Fibroblast of the conjunctiva (primary cell): ENCODE data around the gene RGS19.
A peak's percentile ranks its signal among the peaks of the same experiment; 100 is the strongest.
"Not testable (repeated sequence)": the region's sequence is repeated elsewhere in the genome, so short reads cannot be mapped to it uniquely, and the experiment has no call there.

Experiments
- DNase-seq: peaks from one replicate; pipeline ENCODE4 v3.0.0-alpha.2; 2010; ENCODE audit warnings: low read depth

The RGS19 gene

DNA sequence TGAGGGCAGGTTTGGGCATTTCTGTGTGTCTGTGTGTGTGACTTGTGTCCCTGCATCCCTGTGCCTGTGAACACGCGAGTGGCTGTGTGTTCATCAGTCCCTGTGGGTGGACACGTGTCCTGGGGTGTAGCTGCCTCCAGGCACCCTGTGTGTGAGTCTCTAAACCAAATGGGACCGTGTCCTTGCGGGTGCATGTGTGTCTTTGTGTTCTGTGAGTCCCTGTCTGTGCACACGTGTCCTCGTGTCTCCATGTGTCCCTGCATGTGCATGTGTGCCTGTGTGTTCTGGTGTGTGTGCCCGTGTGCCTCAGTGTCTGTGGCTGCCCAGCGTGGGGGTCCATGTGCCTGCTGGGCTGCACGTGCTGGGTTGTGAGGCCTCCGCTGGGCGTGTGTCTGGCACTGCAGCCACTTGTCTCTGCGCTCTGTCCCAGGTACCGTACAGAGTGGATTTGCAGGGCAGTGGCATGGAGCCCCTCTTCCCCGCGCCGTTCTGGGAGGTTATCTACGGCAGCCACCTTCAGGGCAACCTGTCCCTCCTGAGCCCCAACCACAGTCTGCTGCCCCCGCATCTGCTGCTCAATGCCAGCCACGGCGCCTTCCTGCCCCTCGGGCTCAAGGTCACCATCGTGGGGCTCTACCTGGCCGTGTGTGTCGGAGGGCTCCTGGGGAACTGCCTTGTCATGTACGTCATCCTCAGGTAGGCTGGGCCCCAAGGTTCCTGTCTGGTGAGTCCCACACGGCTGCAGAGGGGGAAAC is 13.1 kb upstream of the RGS19 start:
- no peak for DNase-seq

DNA sequence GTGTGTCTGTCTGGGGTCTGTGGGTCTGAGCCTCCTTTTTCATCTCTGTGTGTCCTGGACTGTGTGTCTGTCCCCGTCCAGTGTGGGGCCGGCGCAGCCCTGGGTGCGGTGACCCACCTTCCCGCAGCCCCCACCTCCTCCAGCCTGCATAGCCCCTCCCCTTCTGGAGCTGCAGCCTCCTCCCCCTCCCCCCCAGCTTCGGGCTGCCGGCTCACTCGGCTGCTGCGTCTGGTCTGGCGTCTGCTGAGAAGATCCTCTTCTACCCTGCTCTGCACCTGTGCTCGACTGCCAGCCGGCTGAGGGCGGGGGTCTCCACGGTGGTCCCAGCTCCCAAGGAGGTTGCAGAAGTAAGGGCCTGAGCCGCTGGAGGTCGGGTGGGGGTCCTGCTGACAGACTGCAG is 12.5 kb upstream of the RGS19 start:
- no peak for DNase-seq

DNA sequence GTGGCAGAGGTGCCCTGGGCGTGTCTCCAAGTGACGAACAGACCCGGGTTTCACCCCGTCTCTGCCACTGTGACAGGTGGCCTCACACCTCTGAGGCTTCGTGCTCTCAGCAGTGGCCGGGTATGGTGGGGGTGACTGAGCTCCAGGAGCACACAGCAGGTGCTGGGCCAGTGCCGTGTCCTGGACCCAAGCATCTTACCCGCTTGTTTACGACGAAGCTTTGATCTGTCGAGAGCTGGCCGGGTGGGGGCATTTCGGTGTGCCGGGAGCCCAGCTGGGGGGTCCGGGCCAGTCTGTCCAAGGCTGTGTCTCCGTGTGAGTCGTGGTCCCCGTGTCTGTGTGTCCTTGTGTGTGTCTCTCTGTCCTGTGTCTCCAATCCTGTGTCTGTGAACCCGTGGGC is 12.0 kb upstream of the RGS19 start:
- no peak for DNase-seq

DNA sequence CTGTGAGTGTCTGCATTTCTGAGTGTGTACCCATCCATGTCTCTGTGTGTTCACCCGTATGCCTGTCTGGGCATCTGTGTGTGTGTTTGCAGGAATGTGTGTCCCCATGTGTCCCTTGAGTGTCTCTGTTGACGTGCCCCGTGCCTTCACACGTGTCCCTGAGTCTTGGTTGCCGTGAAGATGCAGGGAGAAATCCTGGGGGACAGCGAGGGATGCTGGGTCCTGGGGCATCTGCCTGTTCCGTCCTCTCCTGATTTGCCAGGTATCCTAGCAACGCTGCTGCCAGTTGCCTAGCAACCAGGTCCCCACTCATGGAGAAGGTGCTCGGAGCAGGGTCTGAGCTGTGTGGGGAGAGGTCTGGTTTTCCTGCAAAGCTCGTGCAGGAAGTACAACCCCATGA is 10.8 kb upstream of the RGS19 start:
- DNase-seq: no peak

DNA sequence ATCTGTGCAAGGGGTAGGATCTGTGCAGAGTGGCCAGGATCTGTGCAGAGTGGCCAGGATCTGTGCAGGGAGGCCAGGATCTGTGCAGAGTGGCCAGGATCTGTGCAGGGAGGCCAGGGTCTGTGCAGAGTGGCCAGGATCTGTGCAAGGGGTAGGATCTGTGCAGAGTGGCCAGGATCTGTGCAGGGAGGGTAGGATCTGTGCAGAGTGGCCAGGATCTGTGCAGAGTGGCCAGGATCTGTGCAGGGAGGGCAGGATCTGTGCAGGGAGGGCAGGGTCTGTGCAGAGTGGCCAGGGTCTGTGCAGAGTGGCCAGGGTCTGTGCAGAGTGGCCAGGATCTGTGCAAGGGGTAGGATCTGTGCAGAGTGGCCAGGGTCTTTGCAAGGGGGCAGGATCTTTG is 9.3 kb upstream of the RGS19 start:
- not testable (repeated sequence) for DNase-seq

DNA sequence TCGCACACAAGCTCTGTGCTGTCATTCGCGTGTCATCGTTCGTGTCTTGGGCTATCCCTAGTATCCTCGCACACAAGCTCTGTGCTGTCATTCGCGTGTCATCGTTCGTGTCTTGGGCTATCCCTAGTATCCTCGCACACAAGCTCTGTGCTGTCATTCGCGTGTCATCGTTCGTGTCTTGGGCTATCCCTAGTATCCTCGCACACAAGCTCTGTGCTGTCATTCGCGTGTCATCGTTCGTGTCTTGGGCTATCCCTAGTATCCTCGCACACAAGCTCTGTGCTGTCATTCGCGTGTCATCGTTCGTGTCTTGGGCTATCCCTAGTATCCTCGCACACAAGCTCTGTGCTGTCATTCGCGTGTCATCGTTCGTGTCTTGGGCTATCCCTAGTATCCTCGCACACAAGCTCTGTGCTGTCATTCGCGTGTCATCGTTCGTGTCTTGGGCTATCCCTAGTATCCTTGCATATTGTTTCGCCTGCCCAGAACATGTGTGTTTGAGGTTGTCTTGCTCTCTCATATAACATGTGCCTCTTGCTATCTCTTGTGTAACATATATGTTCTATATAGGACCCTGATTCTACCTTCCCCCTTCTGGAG is 8.0 kb upstream of the RGS19 start:
- not testable (repeated sequence) for DNase-seq

DNA sequence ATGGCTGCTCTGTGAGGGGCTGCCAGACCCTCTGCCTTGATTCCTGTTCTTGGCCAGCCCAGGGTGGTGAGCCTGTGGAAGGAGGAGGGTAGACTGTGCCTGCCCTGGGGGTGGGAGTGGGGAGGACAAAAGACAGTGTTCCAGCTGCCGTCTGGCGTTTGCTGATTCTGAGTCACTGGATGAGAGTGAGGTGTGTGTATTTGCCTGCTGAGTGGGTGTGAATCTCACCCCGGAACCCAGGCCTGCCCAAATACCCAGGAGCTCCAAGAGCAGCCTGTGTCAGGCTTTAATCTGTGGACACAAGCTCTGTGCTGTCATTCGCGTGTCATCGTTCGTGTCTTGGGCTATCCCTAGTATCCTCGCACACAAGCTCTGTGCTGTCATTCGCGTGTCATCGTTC is 7.5 kb upstream of the RGS19 start:
- DNase-seq: no peak

DNA sequence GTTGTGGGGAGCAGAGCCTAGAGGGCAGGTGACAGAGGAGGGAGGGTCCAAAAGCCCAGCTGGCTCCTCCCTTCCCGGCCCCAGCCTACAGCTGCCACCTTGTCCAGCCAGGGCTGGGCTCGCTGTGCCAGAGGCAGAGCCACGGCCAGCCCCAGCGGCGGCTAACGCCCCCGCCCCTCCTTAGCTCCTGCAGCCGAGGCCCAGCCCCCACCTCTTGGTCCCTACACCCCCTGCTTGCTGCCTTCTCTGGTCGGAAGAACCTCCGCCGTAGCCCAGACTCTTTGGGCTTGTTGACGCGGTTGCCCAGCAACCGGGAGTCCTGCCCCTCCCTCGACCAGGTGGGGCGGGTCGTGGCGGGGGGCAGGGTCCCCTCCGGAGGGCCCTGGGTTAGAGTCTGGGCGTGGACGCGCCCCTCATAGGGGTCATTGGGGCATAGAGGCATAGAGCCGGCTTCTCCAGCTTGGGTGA is 5.4 kb upstream of the RGS19 start:
- no peak for DNase-seq

DNA sequence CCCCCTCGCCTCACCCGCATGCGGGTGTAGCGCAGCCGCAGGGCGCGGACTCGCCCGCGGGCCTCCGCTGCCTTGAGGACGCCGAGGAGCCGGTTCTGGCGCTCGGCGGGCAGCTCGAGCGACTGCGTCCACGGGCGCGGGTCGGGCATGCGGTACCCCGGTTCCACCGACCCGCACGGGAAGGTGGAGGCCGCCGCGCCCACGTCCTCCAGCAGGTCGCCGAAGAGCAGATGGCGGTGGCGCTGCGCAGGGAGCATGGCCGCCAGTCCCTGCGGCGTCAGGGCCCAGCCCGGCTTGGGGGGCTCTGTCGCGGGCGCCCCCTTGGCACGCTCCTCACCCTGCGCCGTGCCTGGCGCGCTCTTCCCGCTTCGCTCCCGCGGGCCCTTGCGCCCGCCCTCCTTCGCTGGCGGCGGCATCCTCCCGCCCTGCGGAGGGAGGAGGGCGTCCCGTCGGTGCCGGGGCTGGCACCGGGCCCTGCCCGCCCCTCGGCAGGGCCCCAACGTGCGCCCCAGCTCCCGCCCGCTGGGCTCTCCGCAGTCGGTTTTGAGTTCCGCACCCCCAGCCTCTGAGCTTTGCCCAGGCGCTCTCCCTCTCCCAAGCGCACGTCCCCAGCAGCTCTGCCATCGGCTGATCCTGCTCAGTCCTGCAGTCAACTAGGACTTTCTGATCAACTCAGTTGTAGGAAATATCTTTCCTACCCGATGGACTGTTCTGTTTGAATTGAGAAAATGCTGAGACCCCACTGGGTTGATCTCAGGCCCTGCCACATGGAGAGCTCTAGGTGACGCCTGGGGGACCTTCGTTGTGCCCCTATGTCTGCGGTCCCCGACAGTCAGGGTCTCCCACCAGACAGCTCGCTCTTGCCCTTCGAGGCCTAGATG is 4.7 kb upstream of the RGS19 start, which contains the start of gene LKAAEAR1:
TSS of gene LKAAEAR1 (minus strand) at position 595 of the 881 bp plus-strand sequence. CDS start at position 416, 179 bp downstream.
- DNase-seq: no peak

DNA sequence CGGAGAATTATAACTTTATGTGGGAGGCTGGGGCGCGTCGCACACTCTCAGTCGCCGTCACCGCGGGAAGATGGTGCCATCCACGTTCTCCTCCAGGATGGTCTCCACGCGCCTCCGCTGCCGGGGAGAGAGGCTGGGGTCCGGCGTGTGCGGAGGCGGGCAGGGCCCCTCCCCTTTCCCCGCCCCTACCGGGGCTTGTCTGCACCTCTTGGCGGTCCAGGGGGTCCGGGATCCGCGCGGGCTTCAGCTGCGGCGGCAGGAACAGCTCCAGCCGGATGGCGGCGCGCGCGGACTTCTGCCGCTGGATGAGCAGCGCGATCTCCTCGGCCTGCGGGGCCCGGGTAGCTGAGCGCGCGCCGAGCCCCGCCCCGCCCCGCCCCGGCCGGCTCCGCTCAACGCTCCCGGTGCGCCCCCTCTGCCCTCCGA is 4.1 kb upstream of the RGS19 start:
- DNase-seq: peak; percentile 28

DNA sequence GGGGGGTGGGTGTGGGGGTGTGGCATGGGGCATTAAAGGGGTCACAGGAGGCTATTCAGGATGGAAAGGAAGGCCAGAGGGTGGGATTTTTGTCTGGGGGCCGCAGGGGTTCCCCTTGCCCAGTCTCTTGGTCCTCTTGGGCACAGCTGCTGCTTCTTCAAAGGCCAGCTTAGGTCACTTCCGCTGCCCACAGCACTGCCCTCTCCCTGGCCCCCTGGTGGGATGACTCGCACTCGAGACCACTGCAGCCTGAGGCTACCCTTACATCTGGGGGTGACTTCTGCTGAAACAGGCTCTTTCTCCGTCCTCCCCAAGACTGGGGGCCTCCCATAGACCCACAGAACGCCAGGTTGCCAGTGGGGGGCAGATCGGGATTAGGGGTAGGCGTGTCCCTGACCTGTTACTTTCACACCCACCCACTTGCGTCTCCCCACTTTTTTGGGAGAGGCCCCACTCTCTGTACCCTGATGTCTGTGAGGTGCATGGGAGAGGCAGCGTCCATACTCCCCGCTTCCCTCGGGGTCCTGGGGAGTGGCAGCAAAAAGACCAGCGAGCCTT is 3.6 kb upstream of the RGS19 start:
- no peak for DNase-seq

DNA sequence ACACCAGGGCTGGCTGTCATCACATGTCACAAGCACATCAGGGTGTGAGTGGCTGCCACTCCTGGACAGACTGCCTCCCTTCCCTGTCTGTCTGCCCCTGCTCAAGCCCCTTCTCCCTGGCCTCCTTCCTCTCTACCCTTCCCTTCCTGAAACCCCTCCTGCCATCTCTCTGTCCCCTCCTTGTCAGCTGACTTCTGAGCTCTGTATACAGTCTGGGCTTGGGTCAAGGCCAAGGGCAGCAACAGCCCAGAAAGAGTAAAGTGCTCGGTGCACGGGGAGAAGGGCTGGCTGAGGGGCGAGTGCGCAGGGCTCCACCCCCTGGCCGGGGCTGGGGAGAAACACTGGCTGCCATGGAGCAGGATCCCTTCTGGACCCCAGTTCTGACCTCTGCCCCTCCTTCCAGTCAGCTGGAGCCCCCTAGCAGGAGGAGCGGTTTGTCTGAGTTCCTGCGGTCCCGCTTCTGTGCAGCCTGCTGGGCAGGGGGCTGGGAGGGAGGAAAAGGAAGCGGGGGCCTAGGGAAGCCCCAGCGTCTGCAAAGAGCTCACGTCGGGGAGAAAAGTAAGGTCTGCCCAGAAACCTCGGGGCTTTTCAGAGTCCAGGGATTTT is 2.9 kb upstream of the RGS19 start:
- no peak for DNase-seq

DNA sequence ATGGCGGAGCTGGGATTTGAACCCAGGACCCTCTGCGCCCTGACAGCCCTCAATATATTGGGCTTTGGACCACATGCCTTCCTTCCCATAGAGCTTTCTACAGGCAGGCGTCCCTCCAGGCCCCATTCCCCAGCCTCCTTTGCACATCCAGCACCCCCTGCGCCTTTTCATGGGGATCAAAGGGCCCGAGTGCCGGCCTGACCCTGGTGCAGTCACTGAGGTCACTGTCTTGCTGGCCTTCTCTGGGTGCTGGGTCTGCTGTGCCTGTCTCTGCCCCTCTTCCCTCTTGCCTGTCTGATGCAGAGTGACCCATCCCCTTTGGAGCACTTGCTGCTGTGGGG is 2.3 kb upstream of the RGS19 start:
- no peak for DNase-seq

DNA sequence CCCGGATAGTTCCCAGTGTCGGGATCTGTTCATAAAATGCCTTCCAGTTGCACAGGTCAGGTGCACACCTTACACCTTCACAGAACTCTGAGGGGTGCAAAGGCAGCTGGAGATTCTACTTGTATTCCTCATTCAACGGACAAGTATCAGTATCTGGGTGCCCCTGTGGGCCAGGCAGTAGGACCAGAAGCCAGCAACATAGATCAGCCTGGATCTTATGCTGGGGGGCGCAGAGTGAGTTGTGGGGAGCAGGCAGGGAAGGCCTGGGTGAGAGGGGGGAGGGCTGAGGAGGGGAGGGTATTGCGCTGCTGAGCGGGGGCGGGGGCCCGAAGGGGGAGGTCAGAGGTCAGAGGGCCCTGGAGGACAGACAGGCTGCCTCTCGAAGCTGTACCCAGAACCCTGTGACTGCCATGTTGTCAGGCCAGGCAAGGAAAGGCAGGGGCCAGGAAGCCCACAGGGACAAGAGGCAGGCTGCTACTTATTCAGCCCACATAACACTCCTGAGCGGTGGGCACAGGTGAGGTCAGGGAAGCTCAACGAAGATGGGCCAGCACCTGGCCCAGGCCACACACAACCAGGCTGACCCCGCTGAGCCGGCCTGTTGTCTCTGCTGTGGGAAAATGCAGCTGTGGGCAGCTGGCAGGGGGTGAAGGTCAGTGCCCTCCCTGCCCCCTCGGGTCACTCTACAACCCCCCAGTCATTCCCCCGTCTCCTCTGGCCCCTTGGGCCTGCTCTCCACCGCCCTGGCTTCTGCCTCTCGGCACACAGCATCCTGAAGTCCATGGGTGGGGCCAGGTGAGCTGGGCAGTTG is 1.7 kb upstream of the RGS19 start:
- DNase-seq: no peak

DNA sequence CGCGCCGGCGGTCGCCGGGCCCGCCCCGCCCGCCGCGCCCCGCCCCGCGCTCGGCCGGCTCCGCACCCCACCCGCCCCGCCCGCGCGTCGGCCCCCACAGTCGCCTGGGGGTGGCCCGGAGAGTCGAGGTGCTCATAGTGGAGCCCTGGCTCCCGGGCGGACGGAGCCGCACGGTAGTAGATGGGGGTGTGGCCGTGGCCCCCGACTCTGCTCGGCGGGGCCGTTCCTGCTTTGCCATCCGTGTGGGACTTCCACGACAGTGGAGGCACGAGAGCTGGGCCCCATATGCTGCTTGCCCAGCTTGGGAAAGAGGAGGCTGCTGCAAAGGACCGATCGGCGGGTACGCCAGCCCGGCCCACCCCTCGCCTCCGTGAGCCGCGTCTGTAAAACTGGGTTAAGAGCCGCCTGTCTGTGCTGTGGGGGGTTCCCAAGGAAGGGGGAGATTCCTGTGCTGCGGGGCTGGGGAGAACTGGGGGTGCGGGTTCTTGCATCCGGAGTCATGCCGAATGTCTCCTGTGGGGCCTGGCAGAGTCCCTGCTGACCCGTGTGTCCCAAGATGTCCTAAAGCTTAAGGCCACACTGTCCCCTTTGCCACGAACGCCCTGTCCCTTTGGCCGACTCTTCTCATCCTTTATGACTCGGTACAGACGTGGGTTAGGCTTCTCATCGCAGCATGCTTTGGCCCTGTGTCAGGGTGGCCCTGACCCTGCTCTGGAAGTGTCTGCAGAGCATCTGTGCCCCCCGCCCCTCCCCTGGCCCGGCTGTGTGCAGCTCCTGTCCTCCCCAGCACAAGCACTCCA is 895 bp upstream of the RGS19 start, which contains the start of gene OPRL1:
TSS of gene OPRL1 (plus strand) at position 70 of the 800 bp plus-strand sequence. CDS start 12,639 bp downstream, outside the sequence.
- DNase-seq: no peak

DNA sequence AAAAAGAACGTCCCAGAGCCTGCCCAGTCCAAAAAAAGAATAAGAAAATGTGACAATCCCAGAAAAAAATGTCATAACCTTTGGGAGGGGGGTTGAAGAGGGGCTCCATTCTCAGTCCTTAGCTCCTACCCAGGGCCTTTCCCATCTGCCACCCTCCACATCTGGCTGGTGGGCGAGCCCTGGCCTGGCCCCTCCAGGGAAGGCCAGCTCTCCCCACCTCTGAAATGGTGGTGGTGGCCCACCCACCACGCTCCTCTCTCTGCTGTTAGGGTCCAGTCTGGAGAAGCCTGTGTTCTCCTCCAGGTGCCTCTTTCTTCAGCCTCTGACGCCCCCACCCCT is 415 bp downstream of the RGS19 start:
- DNase-seq: no peak

DNA sequence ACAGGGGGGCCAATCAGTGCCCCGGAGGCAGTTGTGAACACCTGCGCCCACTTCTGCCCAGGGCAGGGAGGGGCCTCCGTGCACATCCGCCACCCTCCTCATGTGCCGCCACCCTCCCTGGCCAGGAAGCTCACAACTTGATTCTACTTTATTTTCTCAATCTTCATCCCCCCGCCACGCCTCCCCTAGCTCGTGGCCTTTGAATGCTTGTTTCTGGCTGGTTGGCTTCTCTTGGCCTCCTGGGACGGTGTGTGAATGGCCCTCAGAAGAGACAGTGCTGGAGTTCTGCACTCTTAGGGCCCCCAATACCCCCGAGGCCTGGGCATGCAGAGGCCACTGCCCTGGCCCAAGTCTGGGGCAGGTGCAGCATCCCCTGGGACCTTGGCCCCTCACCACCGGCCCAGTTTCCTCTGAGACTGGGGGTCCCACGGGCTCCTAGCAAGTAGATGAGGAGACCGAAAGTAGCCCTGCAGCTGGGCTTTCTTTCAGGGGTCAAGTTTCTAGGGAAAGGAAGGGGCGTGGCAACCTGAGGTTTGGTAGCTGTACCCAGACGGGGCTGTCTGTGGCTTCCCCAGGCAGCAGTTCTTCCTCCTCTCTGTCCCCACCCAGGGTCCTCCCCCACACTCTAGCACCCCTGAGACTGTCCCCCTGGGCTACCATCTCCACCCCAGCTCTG is 1.3 kb downstream of the RGS19 start:
- DNase-seq: no peak

DNA sequence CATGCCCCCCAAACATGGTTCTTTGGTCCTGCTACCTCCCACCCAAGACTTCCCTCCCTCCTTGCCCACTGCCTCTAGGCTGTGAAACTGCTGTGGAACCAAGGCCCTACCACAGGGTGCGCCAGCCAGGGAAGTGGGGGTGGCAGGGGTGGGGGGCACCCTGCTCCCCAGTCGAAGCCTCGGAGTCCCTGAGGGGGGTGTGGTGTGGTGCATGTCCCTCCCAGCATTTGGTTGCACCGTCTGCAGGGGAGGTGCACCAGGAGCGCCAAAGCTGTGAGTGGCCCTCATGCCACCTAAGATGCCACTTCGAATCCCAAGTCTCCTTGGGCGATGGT is 1.8 kb downstream of the RGS19 start:
- no peak for DNase-seq

DNA sequence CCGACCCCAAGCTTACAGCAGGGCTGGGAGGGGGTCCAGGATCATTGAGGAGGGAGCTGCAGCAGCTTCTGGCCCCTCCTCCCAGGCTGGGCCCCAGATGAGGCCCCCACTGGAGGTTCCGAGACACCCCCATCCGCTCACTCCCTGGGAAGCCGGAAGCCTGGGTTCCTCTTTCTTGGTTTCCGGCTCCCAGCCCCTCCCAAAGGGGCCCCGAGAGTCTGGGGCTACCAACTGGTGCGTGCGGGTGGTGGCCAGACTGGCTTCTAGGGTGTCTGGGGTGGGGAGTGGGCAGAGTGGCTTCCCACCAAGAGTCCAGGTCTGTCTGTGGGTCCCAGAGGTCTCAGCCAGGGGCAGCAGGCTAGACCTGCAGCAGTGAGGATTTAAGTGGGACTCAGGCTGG is 2.2 kb downstream of the RGS19 start:
- DNase-seq: no peak
